ENCODE data around the gene RTN4R. TPM values are rescaled to one million over a fixed set of nuclear protein-coding genes. Genes with fewer than 3 reads are reported as not detected.
"Not testable (repeated sequence)": the region's sequence is repeated elsewhere in the genome, so short reads cannot be mapped to it uniquely, and the experiment has no call there.

The RTN4R gene
- total and polyA plus RNA-seq, 2 donors (not counting 1 experiment from before 2014, with no cell fraction given): 0.99 to 2.0 TPM

GRCh38 chr22:20264614-20265452 lies 3.3 kb downstream of the RTN4R start:
- H3K4me1 ChIP-seq (ENCODE audit: control insufficient read depth, extremely low read depth, insufficient read depth, low read length): no peaks in the 10 kb centered on the region
- no peak overlapping the region for H3K27ac ChIP-seq (ENCODE audit: insufficient read depth, low read length)
- no peaks in the 10 kb centered on the region for H3K27me3 ChIP-seq (ENCODE audit: control insufficient read depth, insufficient read depth, low read length)
- no peak overlapping the region for H3K9ac ChIP-seq (ENCODE audit: insufficient read depth, low read length)
- no peaks in the 10 kb centered on the region for H3K79me2 ChIP-seq (ENCODE audit: control insufficient read depth, insufficient read depth, low read length)
- H2AFZ ChIP-seq (ENCODE audit: low read length): no peak overlapping the region
- no peak overlapping the region for H3K4me3 ChIP-seq (replicated peaks in 1 of 4; ENCODE audit: control extremely low read depth in 1 of 4, insufficient read depth in 1 of 4, low read depth in 3 of 4, low read length in 4 of 4)
- TF ChIP-seq CTCF (conservative IDR thresholded peaks at IDR 0.05 in 1 of 2, IDR thresholded peaks at IDR 0.05 in 1 of 2; ENCODE audit: low read depth in 1 of 2, low read length in 2 of 2) (no peak), EZH2 (IDR thresholded peaks at IDR 0.05; ENCODE audit: low read length, missing control alignments) (no peak)
- DNase-seq (ENCODE audit: low read depth in 2 of 2): no peak
- H4K20me1 ChIP-seq (ENCODE audit: control insufficient read depth, extremely low read depth, insufficient read depth, low read length): no peaks in the 10 kb centered on the region
- H3K9me3 ChIP-seq (ENCODE audit: control insufficient read depth, insufficient read depth, low read depth, low read length): no peaks in the 10 kb centered on the region
- no peak overlapping the region for H3K4me2 ChIP-seq (ENCODE audit: extremely low read depth, insufficient read depth, low read length)
- no peaks in the 10 kb centered on the region for H3K36me3 ChIP-seq (ENCODE audit: control insufficient read depth, insufficient read depth, low read length)

- H3K27me3 ChIP-seq (ENCODE audit: control insufficient read depth, insufficient read depth, low read length); H3K9ac ChIP-seq (ENCODE audit: insufficient read depth, low read length); H4K20me1 ChIP-seq (ENCODE audit: control insufficient read depth, extremely low read depth, insufficient read depth, low read length); H3K36me3 ChIP-seq (ENCODE audit: control insufficient read depth, insufficient read depth, low read length); DNase-seq (ENCODE audit: low read depth in 2 of 2); H2AFZ ChIP-seq (ENCODE audit: low read length); H3K27ac ChIP-seq (ENCODE audit: insufficient read depth, low read length); H3K4me2 ChIP-seq (ENCODE audit: extremely low read depth, insufficient read depth, low read length); H3K9me3 ChIP-seq (ENCODE audit: control insufficient read depth, insufficient read depth, low read depth, low read length); H3K4me1 ChIP-seq (ENCODE audit: control insufficient read depth, extremely low read depth, insufficient read depth, low read length); H3K79me2 ChIP-seq (ENCODE audit: control insufficient read depth, insufficient read depth, low read length); H3K4me3 ChIP-seq (replicated peaks in 1 of 4; ENCODE audit: control extremely low read depth in 1 of 4, insufficient read depth in 1 of 4, low read depth in 3 of 4, low read length in 4 of 4): not testable (repeated sequence)
These were observed 4.5 kb downstream of the RTN4R start for GRCh38 chr22:20263404-20264281.

- no peak overlapping the region for H3K4me3 ChIP-seq (replicated peaks in 1 of 4; ENCODE audit: control extremely low read depth in 1 of 4, insufficient read depth in 1 of 4, low read depth in 3 of 4, low read length in 4 of 4)
- TF ChIP-seq CTCF (conservative IDR thresholded peaks at IDR 0.05 in 1 of 2, IDR thresholded peaks at IDR 0.05 in 1 of 2; ENCODE audit: low read depth in 1 of 2, low read length in 2 of 2): no peak
- TF ChIP-seq EZH2 (IDR thresholded peaks at IDR 0.05; ENCODE audit: low read length, missing control alignments): no peak
- DNase-seq (ENCODE audit: low read depth in 2 of 2): no peak
- no peaks in the 10 kb centered on the region for H3K4me1 ChIP-seq (ENCODE audit: control insufficient read depth, extremely low read depth, insufficient read depth, low read length)
- H3K79me2 ChIP-seq (ENCODE audit: control insufficient read depth, insufficient read depth, low read length): no peaks in the 10 kb centered on the region
- H3K4me2 ChIP-seq (ENCODE audit: extremely low read depth, insufficient read depth, low read length): no peak overlapping the region
- H3K36me3 ChIP-seq (ENCODE audit: control insufficient read depth, insufficient read depth, low read length): no peaks in the 10 kb centered on the region
- no peak overlapping the region for H2AFZ ChIP-seq (ENCODE audit: low read length)
- no peak overlapping the region for H3K9ac ChIP-seq (ENCODE audit: insufficient read depth, low read length)
- no peaks in the 10 kb centered on the region for H3K9me3 ChIP-seq (ENCODE audit: control insufficient read depth, insufficient read depth, low read depth, low read length)
- no peaks in the 10 kb centered on the region for H4K20me1 ChIP-seq (ENCODE audit: control insufficient read depth, extremely low read depth, insufficient read depth, low read length)
- H3K27ac ChIP-seq (ENCODE audit: insufficient read depth, low read length): no peak overlapping the region
- H3K27me3 ChIP-seq (ENCODE audit: control insufficient read depth, insufficient read depth, low read length): no peaks in the 10 kb centered on the region
These were observed 5.5 kb downstream of the RTN4R start for GRCh38 chr22:20262582-20263147.

Measured in fibroblast of lung (primary cell).